NCI-H2227 treated with DMSO at 0.1 percent for 48 hours (cell line): ENCODE results near the gene ATP11A.

Experiments used
- DNase-seq: peaks from one replicate; lab custom pipeline; 2025; lab: John Stamatoyannopoulos, UW

Gene ATP11A

GRCh38 chr13:112743451-112744167, 53.8 kb downstream of the ATP11A start:
- DNase-seq: no peak

GRCh38 chr13:112744168-112745021, 54.6 kb downstream of the ATP11A start:
- no peak for DNase-seq

- DNase-seq: no peak
Measured at GRCh38 chr13:112746044-112746443, 56.2 kb downstream of the ATP11A start.

GRCh38 chr13:112747256-112747655, 57.4 kb downstream of the ATP11A start:
- no peak for DNase-seq

GRCh38 chr13:112748947-112749735, 59.3 kb downstream of the ATP11A start:
- no peak for DNase-seq

GRCh38 chr13:112750570-112750969, 60.7 kb downstream of the ATP11A start:
- DNase-seq: no peak

- DNase-seq: no peak
Measured at GRCh38 chr13:112751617-112752016, 61.8 kb downstream of the ATP11A start.

GRCh38 chr13:112752211-112752610, 62.4 kb downstream of the ATP11A start:
- no peak for DNase-seq

GRCh38 chr13:112752711-112753541, 63.1 kb downstream of the ATP11A start:
- no peak for DNase-seq

- no peak for DNase-seq
Measured at GRCh38 chr13:112753833-112754232, 64.0 kb downstream of the ATP11A start.

- no peak for DNase-seq
Measured at GRCh38 chr13:112754281-112755025, 64.6 kb downstream of the ATP11A start.

- no peak for DNase-seq
Measured at GRCh38 chr13:112755331-112755730, 65.5 kb downstream of the ATP11A start.

- no peak for DNase-seq
Measured at GRCh38 chr13:112756081-112756480, 66.2 kb downstream of the ATP11A start.

GRCh38 chr13:112756511-112756966, 66.7 kb downstream of the ATP11A start:
- no peak for DNase-seq

- DNase-seq: no peak
Measured at GRCh38 chr13:112756967-112757758, 67.3 kb downstream of the ATP11A start.

- no peak for DNase-seq
Measured at GRCh38 chr13:112757759-112758086, 67.9 kb downstream of the ATP11A start.

- DNase-seq: no peak
Measured at GRCh38 chr13:112759053-112759452, 69.2 kb downstream of the ATP11A start.

- no peak for DNase-seq
Measured at GRCh38 chr13:112759827-112760226, 70.0 kb downstream of the ATP11A start.

GRCh38 chr13:112760435-112760834, 70.6 kb downstream of the ATP11A start:
- DNase-seq: no peak

GRCh38 chr13:112760931-112761330, 71.1 kb downstream of the ATP11A start:
- no peak for DNase-seq
